ENCODE measurements around the gene AGBL5.
"Not testable (repeated sequence)": the region's sequence is repeated elsewhere in the genome, so short reads cannot be mapped to it uniquely, and the experiment has no call there.

Gene AGBL5

DNA sequence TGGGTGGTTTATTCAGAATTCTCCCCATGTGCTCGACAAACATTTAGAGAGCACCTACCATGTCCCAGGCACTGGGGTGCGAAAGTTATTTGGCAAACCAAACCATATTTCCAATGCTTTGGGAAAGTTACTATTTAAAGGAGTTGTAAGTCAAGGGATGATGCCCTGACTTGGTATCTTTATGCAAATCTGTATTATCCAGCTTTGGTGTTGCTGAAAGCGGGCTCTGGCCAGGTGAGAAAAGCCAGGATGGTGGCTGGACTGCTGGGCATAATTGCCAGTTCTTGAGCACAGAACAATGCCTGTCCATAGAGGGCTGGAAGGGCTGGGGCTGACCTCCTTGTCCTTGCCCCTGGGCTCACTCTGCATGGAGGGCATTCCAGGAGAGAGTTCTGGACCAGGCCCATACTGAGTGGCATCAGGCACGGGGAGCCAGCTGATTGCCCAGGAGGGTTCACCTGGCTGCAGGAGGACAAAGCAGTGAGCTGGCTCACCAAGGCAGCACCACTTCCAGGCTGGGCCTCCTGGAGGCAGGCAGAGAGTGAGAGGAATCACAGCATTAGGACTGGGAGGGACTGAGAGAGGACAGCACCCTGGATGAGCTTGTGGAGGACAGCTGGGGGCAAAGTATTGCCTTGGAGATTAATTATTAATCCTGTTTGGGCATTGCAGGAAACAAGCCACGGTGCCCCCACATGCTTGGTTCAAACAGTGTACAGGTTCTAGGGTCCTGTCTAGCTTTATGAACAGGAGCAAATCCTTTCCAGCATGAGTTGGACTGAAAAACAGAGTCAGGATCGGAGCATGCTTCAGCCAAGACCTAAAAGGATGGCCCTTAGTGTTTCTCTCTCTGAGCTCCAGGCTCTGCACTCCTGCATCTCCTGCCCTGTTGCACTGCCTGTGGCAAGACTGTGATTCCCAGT lies 42.2 kb downstream of the AGBL5 start:
- no peak for DNase-seq

DNA sequence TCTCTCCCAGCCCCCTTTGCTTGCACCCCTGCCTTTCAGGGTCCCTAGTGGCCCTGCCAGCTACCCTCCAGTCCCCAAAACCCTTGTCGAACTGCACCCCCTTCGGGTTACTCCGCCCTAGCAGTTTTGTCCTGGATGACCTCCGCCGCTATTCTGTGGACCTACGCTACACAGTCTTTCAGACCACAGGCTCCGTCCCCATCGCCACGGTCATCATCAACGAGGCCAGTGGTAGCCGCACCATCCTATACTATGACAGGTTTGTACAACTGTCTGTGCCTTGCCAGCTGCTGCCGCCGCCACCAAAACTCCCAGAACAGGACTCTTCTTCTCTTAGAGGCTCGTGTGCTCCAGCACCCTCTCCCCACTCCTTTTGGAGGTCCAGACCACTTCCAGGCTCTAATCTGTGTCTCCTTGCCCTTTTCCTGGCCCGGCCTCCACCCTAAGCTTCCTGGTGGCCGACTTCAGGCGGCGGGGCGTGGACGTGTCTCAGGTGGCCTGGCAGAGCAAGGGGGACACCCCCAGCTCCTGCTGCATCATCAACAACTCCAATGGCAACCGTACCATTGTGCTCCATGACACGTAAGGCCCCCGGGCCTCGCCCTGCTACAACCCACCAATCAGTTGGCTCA lies 43.0 kb downstream of the AGBL5 start:
- DNase-seq = no peak

GRCh38 chr2:27095427-27095744 lies 43.9 kb downstream of the AGBL5 start:
- DNase-seq = no peak

DNA sequence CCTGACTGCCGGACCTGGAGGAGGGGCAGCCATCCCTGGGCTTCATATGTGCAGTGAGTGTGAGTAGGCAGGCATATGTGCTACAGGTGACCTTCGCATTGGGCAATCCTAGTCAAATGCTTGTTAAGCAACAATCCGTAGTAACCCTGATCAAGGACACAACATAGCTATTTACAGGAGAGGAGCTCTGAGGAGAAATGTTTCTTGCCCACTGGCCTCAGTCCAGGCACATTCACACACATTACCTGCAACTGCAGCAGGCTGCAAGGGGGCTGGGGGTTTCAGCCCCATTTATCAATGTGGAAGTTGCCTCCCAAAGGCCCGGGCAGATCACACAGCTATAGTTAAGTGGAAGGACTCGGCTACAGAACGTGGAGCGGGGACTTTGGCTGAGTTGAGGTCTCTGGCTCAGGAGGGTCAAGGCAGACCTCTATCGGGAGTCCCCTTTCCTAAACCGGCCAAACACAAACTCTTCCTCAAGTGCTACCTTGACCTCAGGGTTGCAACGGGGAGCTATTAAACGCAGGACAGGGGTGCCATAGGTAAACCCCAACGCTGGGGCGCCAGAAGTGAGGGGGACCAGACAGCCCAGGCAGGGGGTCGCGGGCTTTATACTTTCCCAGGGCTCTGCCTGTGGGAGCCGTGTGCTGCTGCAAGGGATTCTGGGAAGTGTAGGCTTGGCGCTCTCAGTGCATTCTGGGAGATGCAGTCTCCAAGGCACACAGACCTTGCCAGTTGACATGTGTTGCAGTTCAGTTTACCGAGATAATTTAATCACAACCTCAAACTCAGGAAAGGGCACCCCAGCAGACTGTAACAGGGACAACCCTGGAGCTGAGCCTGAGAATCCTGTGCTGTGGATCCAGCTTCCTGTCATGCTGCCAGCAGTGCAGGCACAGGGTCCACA lies 44.5 kb downstream of the AGBL5 start:
- peak; percentile 54 to 60 for DNase-seq

GRCh38 chr2:27096748-27097297 lies 45.4 kb downstream of the AGBL5 start:
- no peak for DNase-seq

DNA sequence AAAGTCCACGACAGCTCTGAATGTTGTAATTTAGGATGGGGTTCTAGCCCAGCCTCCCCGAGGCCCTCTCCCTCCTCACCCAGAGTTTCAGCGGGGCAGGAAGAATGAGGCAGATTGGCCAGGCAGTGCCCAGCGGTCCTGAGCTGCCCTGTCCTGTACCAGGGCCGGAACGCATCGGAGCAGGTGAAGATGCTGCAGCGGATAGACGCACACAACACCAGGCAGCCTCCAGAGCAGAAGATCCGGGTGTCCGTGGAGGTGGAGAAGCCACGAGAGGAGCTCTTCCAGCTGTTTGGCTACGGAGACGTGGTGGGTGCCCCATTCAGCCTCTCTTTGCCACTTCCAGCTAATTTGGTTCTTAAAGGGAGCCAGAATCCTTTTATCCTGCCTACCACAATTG lies 45.9 kb downstream of the AGBL5 start:
- DNase-seq = no peak

GRCh38 chr2:27099334-27099955 lies 48.0 kb downstream of the AGBL5 start:
- no peak for DNase-seq

GRCh38 chr2:27100036-27100435 lies 48.6 kb downstream of the AGBL5 start:
- DNase-seq = no peak

GRCh38 chr2:27102329-27102728 lies 50.9 kb downstream of the AGBL5 start:
- no peak for DNase-seq

GRCh38 chr2:27105981-27106380 lies 54.5 kb downstream of the AGBL5 start:
- DNase-seq = no peak

DNA sequence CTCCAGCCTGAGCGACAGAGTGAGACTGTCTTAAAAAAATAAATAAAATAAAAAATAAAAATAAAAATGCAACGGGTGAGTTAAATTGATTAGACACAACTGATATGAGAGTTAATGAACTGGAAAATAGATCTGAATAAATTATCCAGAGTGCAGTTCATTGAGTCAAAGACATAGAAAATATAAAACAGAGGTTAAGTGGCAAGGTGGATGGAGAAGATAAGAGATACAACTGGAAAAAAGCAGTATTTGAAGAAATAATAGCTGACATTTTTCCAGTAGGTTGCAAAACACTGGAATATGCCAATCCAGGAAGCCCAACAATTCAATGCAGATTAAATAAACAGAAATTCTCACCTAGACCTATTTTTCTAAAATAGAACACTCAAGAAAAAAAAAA lies 56.8 kb downstream of the AGBL5 start:
- no peak for DNase-seq

GRCh38 chr2:27109083-27109482 lies 57.6 kb downstream of the AGBL5 start:
- no peak for DNase-seq

DNA sequence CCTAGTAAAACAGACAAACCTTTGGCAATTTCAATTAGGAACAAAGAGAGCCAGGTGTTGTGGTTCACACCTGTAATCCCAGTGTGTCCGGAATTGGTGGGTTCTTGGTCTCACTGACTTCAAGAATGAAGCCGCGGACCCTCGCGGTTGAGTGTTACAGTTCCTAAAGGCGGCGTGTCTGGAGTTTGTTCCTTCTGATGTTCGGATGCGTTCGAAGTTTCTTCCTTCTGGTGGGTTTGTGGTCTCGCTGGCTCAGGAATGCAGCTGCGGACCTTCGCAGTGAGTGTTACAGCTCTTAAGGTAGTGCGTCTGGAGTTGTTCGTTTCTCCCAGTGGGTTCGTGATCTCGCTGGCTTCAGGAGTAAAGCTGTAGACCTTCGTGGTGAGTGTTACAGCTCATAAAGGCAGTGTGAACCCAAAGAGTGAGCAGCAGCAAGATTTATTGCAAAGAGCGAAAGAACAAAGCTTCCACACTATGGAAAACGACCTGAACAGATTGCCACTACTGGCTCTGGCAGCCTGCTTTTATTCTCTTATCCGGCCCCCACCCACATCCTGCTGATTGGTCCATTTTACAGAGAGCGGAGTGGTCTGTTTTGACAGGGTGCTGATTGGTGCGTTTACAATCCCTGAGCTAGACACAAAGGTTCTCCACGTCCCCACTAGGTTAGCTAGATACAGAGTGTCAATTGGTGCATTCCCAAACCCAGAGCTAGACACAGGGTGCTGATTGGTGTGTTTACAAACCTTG lies 59.3 kb downstream of the AGBL5 start:
- not testable (repeated sequence) for DNase-seq

DNA sequence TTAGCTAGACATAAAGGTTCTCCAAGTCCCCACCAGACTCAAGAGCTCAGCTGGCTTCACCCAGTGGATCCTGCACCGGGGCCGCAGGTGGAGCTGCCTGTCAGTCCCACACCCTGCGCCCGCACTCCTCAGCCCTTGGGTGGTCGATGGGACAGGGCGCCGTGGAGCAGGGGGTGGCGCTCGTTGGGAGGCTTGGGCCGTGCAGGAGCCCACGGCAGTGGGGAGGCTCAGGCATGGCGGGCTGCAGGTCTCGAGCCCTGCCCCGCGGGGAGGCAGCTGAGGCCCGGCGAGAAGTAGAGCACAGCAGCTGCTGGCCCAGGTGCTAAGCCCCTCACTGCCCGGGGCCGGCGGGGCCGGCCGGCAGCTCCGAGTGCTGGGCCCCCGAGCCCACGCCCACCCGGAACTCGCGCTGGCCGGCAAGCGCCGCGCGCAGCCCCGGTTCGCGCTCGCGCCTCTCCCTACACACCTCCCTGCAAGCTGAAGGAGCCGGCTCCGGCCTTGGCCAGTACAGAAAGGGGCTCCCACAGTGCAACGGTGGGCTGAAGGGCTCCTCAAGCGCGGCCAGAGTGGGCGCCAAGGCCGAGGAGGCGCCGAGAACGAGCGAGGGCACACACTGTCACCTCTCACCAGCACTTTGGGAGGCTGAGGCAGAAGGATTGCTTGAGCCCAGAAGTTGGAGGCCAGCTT lies 60.1 kb downstream of the AGBL5 start:
- not testable (repeated sequence) for DNase-seq

GRCh38 chr2:27115519-27115918 lies 64.1 kb downstream of the AGBL5 start:
- no peak for DNase-seq

- no peak for DNase-seq
Observed at GRCh38 chr2:27117995-27118524, 66.6 kb downstream of the AGBL5 start.

DNA sequence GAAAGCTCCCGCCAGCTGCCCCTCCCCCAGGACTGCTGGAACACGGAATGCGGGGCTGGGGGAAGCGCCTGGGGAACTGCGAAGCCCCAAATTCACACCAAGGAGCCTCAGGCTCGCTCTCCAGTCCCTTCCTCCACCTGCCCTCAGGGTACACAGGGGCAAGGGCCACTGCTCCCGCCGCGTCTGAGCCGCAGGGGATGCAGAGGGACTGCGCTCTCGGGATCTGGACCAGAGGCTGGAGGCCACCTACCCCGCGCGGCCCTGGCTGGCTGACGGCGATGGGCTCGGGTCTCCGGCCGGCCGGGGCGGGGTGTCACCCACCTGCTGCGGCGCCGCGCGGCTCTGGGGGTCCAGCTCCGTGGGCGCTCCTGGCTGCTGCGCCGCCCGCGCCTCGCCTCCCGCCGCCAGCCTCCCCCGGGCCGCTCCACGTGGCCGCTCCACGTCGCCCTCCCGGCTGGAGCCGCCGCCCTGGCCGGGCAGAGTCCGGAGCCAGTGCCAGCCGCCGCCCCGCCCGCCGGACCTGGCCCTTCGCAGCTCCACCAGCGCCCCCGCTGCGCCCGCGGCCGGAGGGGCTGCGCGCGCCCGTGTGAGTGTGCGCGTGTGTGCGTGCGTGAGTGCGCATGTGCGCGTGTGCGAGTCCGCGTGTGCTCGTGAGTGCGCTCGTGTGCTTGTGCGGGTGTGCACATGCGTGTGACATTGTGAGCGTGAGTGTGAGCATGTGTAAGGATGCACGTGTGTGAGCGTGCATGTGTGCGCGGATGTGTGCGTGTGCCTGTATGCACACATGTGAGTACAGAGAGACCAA lies 67.3 kb downstream of the AGBL5 start, which contains the start of gene CGREF1:
TSS of gene CGREF1 (minus strand) at position 604 of the 805 bp plus-strand sequence. CDS start 14,762 bp downstream, outside the sequence.
- DNase-seq = no peak

GRCh38 chr2:27119330-27119670 lies 67.8 kb downstream of the AGBL5 start:
- not testable (repeated sequence) for DNase-seq
